GM12872 (cell line): ENCODE results near the gene IP6K3.

Source experiments
- TF ChIP-seq, protein P1 (sequence below): IDR thresholded peaks from 3 replicates; pipeline ENCODE4 v1.5.1; 2011; ENCODE audit warnings: low read depth, mild to moderate bottlenecking, low read length, moderate library complexity; ENCODE audit not compliant: insufficient read depth

Gene IP6K3

DNA sequence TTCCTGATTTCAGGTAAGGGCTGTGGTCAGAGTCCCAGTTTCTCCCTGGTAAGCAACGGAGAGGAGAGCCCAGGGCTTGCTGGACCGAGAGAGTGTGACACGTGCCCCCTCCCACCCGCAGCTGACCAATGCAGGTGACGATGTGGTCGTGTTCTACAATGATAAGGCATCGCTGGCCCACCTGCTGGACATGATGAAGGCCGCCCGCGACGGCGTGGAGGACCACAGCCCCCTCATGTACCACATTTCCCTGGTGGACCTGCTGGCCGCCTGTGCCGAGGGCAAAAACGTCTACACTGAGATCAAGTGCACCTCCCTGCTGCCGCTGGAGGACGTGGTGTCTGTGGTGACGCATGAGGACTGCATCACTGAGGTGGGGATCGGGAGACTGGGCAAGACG lies 66.9 kb downstream of the IP6K3 start:
- TF ChIP-seq, protein P1, sequence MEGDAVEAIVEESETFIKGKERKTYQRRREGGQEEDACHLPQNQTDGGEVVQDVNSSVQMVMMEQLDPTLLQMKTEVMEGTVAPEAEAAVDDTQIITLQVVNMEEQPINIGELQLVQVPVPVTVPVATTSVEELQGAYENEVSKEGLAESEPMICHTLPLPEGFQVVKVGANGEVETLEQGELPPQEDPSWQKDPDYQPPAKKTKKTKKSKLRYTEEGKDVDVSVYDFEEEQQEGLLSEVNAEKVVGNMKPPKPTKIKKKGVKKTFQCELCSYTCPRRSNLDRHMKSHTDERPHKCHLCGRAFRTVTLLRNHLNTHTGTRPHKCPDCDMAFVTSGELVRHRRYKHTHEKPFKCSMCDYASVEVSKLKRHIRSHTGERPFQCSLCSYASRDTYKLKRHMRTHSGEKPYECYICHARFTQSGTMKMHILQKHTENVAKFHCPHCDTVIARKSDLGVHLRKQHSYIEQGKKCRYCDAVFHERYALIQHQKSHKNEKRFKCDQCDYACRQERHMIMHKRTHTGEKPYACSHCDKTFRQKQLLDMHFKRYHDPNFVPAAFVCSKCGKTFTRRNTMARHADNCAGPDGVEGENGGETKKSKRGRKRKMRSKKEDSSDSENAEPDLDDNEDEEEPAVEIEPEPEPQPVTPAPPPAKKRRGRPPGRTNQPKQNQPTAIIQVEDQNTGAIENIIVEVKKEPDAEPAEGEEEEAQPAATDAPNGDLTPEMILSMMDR: no peak

DNA sequence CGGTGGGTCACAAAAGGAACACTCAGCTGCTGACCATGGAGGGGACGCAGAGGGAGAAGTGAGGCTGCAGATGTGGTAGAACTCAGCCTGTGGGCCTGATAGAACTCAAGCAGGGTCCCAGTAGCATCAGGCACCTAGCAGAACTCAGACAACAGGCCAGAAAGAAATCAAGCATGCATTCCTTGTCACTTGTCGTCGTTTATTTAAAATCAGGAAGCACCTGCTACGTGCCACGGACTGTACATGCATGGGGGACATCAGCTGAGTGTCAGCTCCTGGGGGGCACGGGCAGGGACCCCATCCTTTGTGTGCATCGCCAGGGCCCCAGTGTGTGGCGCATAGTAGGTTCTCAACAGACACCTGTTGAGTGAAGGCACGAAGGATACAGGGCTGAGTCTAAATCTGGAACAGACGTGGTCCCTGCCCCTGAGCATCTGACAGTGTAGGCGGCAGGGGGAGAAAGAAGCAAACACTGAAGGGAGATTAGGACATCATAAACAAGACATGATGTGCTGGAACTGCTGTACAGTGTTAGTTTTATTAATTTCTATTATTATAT lies 67.7 kb downstream of the IP6K3 start:
- TF ChIP-seq, protein P1: no peak

DNA sequence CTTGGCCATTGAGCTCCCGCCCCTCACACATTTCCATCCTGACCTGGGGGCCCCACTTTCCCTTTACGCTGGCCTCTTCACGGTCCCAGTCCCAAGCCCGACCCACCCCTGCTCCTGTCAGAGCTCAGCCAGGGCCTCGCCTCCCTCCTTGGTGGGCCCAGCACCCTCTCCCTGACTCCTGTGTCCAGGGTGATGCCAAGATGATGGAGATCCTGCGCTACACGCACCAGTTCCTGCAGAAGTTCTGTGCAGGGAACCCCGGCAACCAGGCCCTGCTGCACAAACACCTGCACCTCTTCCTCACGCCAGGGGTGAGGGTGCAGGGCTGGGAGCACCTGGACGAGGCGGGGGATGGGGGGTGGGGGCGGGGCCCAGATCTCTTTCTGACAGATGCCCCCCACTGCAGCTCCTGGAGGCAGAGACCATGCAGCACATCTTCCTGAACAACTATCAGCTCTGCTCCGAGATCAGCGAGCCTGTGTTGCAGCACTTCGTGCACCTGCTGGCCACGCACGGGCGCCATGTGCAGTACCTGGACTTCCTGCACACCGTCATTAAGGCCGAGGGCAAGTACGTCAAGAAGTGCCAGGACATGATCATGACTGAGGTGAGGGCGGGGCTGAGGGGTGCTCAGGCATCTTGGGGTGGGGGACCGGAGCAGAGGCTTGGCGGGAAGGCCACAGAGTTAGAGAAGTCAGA lies 68.3 kb downstream of the IP6K3 start:
- TF ChIP-seq, protein P1: no peak

GRCh38 chr6:33677689-33678088 lies 69.0 kb downstream of the IP6K3 start:
- TF ChIP-seq, protein P1: no peak

DNA sequence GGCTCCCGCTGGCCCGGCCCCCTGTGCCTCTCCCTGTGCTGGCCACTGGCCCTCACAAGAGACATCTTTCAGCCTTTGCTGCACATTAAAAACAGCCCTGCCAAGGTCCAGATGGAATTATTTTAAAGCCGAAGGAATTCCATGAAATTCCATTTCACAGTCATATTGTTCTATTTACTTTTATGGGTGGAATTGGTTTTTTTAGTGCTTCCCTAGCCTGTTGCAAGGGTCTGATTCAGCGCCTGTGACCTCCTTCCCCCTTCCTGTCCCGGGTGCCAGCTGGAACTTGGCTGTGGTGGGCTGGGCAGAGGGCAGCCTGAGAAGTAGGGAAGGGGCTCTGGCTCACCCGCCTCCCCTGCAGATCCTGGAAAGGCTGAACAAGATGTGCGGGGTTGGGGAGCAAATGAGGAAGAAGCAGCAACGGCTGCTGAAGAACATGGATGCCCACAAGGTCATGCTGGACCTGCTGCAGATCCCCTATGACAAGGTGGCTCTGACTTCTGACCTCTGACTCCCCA lies 69.5 kb downstream of the IP6K3 start:
- TF ChIP-seq, protein P1: no peak

DNA sequence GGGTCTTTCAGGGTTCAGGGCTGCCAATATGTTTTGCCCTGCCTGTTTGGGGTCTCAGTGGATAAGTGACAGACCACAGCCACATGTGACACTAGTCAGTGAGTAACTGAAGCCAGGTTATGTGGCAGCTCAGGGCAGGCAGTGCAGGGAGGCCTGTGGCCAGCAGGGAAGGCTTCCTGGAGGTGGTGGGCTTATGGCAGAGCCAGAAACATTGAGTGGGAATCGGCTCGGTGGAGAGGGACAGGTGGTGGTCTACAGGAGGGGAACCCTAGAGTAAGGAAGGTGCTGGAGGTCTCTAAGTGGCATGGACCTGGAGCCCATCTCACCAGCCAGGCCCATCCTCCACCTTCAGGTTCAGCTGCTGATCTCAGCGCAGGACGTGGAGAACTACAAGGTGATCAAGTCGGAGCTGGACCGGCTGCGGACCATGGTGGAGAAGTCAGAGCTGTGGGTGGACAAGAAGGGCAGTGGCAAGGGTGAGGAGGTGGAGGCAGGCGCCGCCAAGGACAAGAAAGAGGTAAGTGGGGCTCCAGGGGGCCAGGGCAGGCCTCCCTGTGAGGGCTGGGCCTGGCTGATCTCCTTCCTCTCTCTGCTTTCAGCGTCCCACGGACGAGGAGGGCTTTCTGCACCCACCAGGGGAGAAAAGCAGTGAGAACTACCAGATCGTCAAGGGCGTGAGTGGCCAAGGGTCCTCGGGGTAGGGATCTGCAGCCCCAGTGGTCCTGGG lies 70.1 kb downstream of the IP6K3 start:
- TF ChIP-seq, protein P1: no peak

- TF ChIP-seq, protein P1: no peak
Measured at GRCh38 chr6:33675968-33676367, 70.7 kb downstream of the IP6K3 start.
